Activated T-cell treated with anti-CD3 and anti-CD28 coated beads, Interleukin-2, amount 50 U/mL, for 4 hours (primary cell): ENCODE data around the gene PFN3. TPM values are rescaled to one million over a fixed set of nuclear protein-coding genes. Genes with fewer than 3 reads are reported as not detected.
"Not testable (repeated sequence)": the region's sequence is repeated elsewhere in the genome, so short reads cannot be mapped to it uniquely, and the experiment has no call there.

ENCODE experiments used
- ATAC-seq, 2 donors: fragments of 200-7000 bp; cut with Tn5 transposase; one replicate each; pipeline ENCODE4 v1.10.0; 2021
- DNase-seq: peaks from one replicate; pipeline ENCODE4 v3.0.0-alpha.2; 2020
- H3K27me3 Mint-ChIP-seq: one replicate; pipeline ENCODE4 v1.8.0; 2021; ENCODE audit warnings: low read depth, mixed read lengths
- H3K36me3 Mint-ChIP-seq: one replicate; pipeline ENCODE4 v1.8.0; 2022; ENCODE audit warnings: mixed read lengths; ENCODE audit not compliant: insufficient read depth
- H3K4me1 Mint-ChIP-seq: one replicate; pipeline ENCODE4 v1.8.0; 2021; ENCODE audit warnings: low read depth, mixed read lengths
- H3K4me3 Mint-ChIP-seq: one replicate; pipeline ENCODE4 v1.8.0; 2021; ENCODE audit warnings: mild to moderate bottlenecking, moderate library complexity, mixed read lengths
- H3K9me3 Mint-ChIP-seq: one replicate; pipeline ENCODE4 v1.8.0; 2021; ENCODE audit warnings: mixed read lengths
- total RNA-seq, 3 donors: library from RNA; stranded (reverse); gene quantifications; one replicate each; pipeline ENCODE4 v1.2.1, GENCODE V29; 2021

Gene PFN3
- total RNA-seq, 3 donors from 2014 or later, result not detected

DNA sequence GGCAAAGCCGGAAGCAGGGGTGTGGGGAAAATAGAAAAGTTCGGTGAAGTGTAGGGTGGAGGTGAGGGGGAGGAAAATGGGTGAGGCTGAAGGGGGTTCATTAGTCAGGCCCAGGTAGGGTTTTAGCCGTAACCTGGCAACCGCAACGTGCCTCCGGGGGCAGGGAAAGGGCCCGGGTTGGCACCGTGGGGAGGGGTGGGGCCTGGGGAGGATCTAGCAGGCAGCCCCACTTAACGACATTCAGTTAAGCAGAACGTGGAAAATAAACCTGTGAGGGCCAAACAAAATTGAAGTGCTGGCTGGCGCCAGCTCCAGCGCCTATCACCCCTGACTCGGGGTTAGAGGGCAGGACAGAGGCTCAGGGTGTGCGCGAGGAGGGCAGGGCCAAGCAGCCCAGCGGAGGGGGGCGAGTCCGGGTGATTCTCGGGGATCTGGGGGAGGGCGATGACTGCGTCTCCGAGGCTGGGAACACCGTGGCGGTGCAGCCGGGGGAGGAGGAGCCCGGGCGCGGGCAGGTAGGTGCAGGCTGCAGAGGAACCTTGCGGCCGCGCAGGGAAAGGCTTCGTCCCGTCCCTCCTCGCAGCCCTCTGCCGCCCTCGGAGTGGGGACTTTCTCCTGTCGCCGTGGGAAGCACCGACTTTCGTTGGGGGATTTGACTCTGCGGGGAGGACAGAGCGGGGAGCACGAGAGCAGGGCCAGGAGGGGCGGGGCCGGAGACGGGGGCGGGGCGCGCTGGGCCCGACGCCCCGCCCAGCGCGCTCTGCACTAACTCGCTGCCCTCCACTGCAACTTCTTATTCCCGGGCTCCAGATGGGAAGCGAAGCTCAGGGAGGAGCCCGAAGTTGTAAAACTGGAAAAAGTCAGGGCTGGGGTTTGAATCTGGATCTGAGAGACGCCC lies 37.6 kb downstream of the PFN3 start:
- H3K4me1 Mint-ChIP-seq, result peaks cover 70% of the 10 kb centered on the region
- DNase-seq, result peak; percentile 60
- peak overlapping the region; percentile 73 for H3K4me3 Mint-ChIP-seq
- H3K27me3 Mint-ChIP-seq, result no peaks in the 10 kb centered on the region
- ATAC-seq, result peak; percentile 64 to 68
- H3K36me3 Mint-ChIP-seq, result peaks cover 4% of the 10 kb centered on the region
- H3K9me3 Mint-ChIP-seq, result no peaks in the 10 kb centered on the region

GRCh38 chr5:177362292-177362609 lies 38.2 kb downstream of the PFN3 start:
- H3K27me3 Mint-ChIP-seq, result no peaks in the 10 kb centered on the region
- peaks cover 75% of the 10 kb centered on the region for H3K4me1 Mint-ChIP-seq
- no peaks in the 10 kb centered on the region for H3K9me3 Mint-ChIP-seq
- ATAC-seq (no peak), DNase-seq (no peak)
- H3K36me3 Mint-ChIP-seq, result peaks cover 4% of the 10 kb centered on the region
- H3K4me3 Mint-ChIP-seq, result peak overlapping the region; percentile 73

DNA sequence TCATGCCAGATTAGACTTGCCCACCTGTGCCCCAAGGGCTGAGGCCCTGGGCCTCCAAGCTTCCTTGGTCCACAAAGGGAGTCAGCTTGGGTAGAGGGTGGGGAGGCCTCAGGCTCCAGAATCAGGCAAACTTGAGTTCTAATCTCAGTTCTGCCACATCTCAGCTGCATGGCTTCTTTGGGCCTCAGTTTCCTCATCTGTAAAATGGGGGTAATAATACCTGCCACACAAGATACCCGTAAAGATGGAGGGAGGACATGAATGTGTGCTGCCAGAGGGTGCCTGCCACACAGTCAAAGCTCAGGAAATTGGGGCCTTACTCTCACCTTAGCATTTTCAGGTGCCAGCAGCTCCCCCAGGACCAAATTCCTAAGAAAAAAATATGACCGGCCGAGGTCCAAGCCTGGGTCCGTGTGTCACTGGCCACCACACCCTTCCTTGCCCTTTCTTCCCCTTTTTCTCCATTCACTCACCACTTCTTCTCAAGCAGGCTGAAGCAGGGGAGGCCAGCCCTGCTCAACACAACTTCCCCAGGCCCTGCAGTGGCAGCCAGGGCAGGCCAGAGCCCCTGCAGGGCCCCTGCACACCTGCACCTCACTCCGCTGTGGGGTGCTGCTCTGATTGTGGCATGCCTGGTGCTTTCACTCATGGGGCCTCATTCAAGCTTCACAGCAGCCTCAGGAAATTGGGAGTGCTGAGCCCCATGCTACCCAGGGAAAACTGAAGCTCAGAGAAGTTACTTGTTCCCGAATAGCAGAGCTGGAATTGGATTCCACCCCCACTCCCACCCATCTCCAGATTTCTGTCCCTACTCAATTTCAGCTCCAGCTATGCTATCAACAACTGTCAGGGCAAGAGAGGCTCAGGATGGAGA lies 38.8 kb downstream of the PFN3 start:
- ATAC-seq (no peak), DNase-seq (no peak)
- Mint-ChIP-seq H3K9me3 (no peaks in the 10 kb centered on the region), H3K27me3 (no peaks in the 10 kb centered on the region), H3K4me1 (peaks cover 81% of the 10 kb centered on the region), H3K4me3 (peak overlapping the region; percentile 73), H3K36me3 (peaks cover 4% of the 10 kb centered on the region)

DNA sequence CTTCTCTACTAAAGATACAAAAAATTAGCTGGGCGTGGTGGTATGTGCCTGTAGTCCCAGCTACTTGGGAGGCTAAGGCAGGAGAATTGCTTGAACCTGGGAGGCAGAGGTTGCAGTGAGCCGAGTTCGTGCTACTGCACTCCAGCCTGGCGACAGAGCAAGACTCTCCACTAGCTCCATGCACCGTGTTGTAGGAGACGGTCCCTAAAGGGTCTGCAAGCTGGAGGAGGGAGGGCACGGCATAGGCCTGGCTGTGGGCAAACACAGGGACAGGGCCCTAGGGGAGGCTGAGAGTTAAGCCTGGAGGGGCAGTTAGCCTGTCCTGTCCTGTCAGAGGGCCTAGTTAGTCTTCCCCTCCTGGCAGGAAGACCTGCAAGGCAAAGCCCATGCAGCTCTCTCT lies 39.7 kb downstream of the PFN3 start:
- H3K9me3 Mint-ChIP-seq, H3K36me3 Mint-ChIP-seq, ATAC-seq, H3K4me3 Mint-ChIP-seq, DNase-seq, H3K27me3 Mint-ChIP-seq: not testable (repeated sequence)
- H3K4me1 Mint-ChIP-seq, result peaks cover 86% of the 10 kb centered on the region

- H3K27me3 Mint-ChIP-seq, result no peaks in the 10 kb centered on the region
- ATAC-seq, result no peak
- H3K4me3 Mint-ChIP-seq, result peak overlapping the region; percentile 84
- H3K36me3 Mint-ChIP-seq, result peaks cover 4% of the 10 kb centered on the region
- H3K9me3 Mint-ChIP-seq, result no peaks in the 10 kb centered on the region
- peaks cover 90% of the 10 kb centered on the region for H3K4me1 Mint-ChIP-seq
- DNase-seq, result no peak
These were observed 40.6 kb downstream of the PFN3 start for GRCh38 chr5:177359860-177360259.

- peaks cover 90% of the 10 kb centered on the region for H3K4me1 Mint-ChIP-seq
- H3K36me3 Mint-ChIP-seq, result peaks cover 4% of the 10 kb centered on the region
- peak overlapping the region; percentile 84 for H3K4me3 Mint-ChIP-seq
- H3K27me3 Mint-ChIP-seq, result no peaks in the 10 kb centered on the region
- no peaks in the 10 kb centered on the region for H3K9me3 Mint-ChIP-seq
- ATAC-seq (no peak), DNase-seq (no peak)
These were observed 41.0 kb downstream of the PFN3 start for GRCh38 chr5:177359451-177359851.

DNA sequence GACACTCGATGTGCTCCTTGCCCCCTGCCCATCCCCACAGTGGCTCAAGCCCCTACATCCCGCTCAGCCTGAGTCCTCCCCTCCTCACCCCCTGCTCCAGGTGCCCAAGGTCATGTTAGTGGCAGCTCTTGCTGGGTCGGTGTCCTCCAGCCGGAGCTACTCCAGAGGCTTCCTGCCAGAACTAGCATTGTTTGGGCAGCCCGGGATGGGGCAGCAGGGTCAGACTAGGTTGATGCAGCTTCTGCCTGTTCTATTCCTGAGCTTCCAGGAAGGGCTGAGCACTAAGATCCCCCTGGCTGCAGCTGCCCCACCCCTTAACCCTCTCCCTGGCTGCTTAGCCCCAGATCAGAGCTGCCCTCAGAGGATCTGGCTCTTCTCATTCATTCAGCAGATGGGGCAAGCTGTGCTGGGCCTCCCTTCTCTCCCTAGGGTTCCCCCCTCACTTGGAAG lies 42.1 kb downstream of the PFN3 start:
- Mint-ChIP-seq H3K27me3 (no peaks in the 10 kb centered on the region), H3K9me3 (no peaks in the 10 kb centered on the region), H3K4me1 (peaks cover 84% of the 10 kb centered on the region), H3K36me3 (peaks cover 4% of the 10 kb centered on the region), H3K4me3 (peak overlapping the region; percentile 84)
- no peak for DNase-seq
- ATAC-seq, result no peak

- peaks cover 78% of the 10 kb centered on the region for H3K4me1 Mint-ChIP-seq
These were observed 42.8 kb downstream of the PFN3 start, which contains the start of gene RGS14 for GRCh38 chr5:177357459-177358351. Gene RGS14 (plus strand): TSS chr5:177357924. CDS start chr5:177358025, 101 bp downstream.

GRCh38 chr5:177357146-177357458 lies 43.4 kb downstream of the PFN3 start:
- no peak for DNase-seq
- Mint-ChIP-seq H3K4me3 (peak overlapping the region; percentile 84), H3K36me3 (peaks cover 4% of the 10 kb centered on the region), H3K9me3 (no peaks in the 10 kb centered on the region), H3K27me3 (no peaks in the 10 kb centered on the region), H3K4me1 (peaks cover 72% of the 10 kb centered on the region)
- ATAC-seq, result peak in 1 of 2 donors; percentile 5

More at GRCh38 chr5:177357459-177358351, 42.8 kb downstream of the PFN3 start, which contains the start of gene RGS14:
- peak within 1 kb of the TSS; percentile 84 for H3K4me3 Mint-ChIP-seq
- H3K27me3 Mint-ChIP-seq, result no peaks in the 10 kb centered on the region
- H3K9me3 Mint-ChIP-seq, result no peaks in the 10 kb centered on the region
- DNase-seq, result peak; percentile 61
- ATAC-seq, result peak; percentile 93 to 95
- H3K36me3 Mint-ChIP-seq, result peaks cover 4% of the 10 kb centered on the region

DNA sequence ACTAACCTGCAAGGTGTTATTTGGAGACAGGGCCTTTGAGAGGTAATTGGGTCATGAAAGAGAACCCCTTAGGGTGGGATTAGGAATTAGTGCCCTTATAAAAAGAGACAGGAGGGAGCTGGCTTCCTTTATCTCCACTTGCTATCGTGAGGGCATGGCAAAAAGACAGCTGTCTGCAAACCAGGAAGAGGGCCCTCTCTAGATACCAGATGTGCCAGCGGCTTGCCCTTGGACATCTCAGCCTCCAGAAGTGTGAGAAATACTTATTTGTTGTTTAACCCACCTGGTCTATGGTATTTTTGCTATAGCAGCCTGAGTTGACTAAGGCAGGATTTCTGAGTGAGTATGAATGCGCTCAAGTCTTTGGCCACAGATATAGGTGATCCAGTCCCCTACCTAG lies 43.7 kb downstream of the PFN3 start:
- DNase-seq (no peak), ATAC-seq (no peak)
- Mint-ChIP-seq H3K27me3 (no peaks in the 10 kb centered on the region), H3K9me3 (no peaks in the 10 kb centered on the region), H3K4me1 (peaks cover 72% of the 10 kb centered on the region), H3K4me3 (peak overlapping the region; percentile 84), H3K36me3 (peaks cover 4% of the 10 kb centered on the region)

GRCh38 chr5:177355868-177356168 lies 44.6 kb downstream of the PFN3 start:
- Mint-ChIP-seq H3K36me3 (peaks cover 4% of the 10 kb centered on the region), H3K9me3 (no peaks in the 10 kb centered on the region), H3K4me3 (no peak overlapping the region), H3K4me1 (peaks cover 64% of the 10 kb centered on the region), H3K27me3 (no peaks in the 10 kb centered on the region)
- ATAC-seq (no peak), DNase-seq (no peak)

DNA sequence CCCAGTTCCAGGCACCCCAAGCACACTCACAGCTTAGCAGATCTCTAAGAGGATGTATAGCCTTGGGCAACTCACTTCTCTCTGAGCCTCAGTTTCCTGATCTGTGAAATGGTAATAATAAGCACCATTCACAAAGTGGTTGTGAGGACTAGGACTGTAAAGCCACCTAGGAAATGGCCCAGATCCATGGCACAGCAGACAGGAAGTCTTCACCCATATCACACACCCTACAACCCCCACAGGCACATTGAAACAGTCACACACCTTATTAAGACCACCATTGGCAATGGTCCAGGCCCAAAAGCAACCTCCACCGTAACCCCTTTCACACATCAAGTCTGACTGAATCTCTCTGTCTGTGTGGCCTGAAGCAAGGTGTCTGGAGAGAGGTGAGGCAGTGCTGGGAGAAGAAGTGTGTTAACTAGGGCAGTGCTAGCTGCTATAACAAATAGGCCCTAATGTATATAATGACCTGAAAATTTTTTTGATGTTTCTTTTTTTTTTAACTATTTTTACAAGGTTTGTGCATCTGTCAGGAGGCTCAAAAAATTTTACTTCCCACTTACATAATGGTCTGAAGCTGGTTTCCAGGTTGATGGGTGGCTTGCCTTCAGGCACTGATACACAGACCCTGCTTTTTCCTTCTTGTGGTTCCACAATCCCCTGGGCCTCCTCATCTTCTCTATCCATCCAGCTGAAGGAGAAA lies 45.1 kb downstream of the PFN3 start:
- peaks cover 65% of the 10 kb centered on the region for H3K4me1 Mint-ChIP-seq
- H3K36me3 Mint-ChIP-seq, result peaks cover 4% of the 10 kb centered on the region
- H3K4me3 Mint-ChIP-seq, result no peak overlapping the region
- DNase-seq, result no peak
- ATAC-seq, result no peak
- H3K27me3 Mint-ChIP-seq, result no peaks in the 10 kb centered on the region
- no peaks in the 10 kb centered on the region for H3K9me3 Mint-ChIP-seq

- Mint-ChIP-seq H3K27me3 (no peaks in the 10 kb centered on the region), H3K9me3 (no peaks in the 10 kb centered on the region), H3K4me1 (peaks cover 65% of the 10 kb centered on the region), H3K4me3 (no peak overlapping the region), H3K36me3 (peaks cover 3% of the 10 kb centered on the region)
- ATAC-seq (no peak), DNase-seq (no peak)
These were observed 45.8 kb downstream of the PFN3 start for GRCh38 chr5:177354711-177355110.
